GM18520 (cell line): ENCODE measurements around the gene ASPDH.

ENCODE experiments used
- ATAC-seq: cut with Tn5 transposase; IDR thresholded peaks from one replicate; pipeline ENCODE4 v1.9.1; 2021; ENCODE audit not compliant: unreplicated experiment

The ASPDH gene

DNA sequence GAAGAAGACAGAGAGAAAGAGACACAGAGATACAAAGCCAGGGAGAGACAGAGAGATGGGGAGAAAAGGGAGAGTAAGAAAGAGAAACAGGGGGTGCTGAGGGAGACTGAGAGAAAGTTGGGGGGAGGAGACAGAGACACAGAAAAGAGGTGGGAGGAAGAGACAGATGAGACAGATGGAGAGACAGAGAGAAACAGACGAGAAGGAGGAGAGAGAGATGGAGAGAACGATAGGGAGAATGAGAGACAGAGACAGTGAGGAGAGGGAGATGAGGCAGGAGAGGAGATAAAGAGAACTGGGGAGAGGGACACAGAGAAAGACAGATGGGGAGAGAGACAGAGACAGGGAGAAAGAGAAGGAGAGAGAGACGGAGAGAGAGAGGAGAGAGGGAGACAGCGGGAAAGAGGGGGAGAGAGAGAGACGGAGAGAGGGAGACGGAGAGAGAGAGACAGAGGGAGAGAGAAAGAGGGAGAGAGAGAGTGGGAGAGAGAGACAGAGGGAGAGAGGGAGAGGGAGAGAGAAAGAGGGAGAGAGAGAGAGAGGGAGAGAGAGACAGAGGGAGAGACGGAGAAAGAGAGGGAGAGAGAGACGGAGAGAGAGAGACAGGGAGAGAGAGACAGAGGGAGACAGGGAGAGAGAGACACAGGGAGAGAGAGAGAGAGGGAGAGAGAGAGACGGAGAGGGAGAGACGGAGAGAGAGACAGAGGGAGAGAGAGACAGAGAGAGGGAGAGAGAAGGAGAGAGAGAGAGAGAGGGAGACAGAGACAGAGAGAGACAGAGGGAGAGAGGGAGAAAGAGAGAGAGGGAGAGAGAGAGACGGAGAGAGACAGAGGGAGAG, 15.3 kb downstream of the ASPDH start:
- no peak for ATAC-seq

DNA sequence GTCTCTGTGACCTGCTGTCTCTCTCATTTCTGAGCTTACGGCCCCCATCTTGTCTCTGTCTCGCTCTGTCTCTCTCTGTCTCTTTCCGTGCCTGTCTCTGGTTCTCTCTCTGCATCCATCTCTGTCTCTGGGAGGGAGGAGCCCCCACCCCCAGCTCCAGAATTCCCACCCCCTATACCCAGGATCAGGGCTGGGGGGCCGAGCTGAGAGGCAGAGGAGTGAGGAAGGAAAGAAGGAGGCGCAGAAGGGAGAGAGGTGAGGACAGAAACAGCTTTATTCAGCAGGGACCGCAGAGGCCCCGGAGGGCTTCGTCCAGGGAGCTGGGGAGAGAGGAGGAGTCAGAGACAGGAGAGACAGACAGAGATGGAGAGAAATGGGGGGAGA, 16.7 kb downstream of the ASPDH start:
- ATAC-seq: no peak

DNA sequence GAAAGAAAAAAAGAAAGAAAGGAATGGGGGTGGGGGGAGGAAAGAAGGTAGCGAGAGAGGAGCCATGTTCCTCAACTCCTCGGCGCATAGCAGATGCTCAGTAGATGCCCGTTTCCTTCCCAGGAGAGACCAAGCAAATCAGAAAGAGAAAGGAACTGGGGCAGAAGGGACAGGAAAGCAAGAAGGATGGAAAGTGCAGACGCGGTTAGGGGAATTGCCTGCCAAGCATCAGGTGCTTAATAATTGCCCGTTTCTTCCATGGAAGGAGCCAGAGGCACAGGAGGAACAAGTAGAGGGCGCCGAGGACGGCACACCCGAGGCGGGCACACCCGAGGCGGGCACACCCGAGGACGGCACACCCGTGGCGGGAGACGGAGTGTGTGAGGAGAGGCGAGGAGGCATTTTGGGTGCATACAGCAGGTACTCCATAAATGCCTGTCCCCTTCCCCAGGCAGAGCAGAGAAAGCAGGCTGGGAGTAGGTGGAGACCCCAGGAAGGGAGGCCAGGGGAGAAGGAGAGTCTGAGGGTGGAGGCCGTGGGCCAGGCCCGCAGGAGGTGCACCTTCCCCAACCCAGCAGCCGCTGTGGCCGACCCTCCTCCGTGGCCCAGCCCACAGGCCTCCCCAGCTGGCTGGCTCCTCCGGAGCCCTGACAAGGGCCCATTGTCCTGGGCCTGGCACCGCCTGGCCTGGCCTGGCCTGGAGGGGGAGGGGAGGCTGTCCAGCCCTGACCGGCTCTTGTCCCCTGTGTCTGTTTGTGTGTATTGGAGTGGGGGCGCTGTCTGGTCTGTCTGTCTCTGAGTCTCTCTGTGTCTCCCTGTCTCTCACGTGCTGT, 17.3 kb downstream of the ASPDH start:
- no peak for ATAC-seq

DNA sequence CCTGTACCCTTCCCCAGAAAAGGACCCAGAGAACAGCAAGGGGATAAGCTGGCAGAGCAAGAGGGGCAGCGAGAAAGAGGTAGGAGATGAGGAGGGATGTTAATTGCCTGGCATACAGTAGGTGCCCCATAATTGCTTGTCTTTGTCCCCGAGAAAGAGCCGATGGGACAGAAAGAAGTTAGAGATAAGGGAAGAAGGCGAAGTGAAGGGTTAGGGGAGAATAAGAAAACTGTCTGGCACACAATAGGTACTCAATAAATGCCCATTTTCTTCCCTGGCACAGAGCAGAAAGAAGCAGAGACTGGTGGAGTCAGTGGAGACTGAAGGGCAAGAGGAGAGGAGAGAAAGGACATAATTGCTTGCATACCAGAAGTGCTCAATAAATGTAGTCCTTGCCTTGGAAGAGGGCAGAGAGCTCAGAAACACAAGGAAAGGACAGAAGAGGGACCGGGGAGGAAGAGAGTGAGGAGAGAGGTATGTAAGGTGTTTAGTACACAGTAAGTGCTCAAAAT, 18.6 kb downstream of the ASPDH start:
- ATAC-seq: no peak

DNA sequence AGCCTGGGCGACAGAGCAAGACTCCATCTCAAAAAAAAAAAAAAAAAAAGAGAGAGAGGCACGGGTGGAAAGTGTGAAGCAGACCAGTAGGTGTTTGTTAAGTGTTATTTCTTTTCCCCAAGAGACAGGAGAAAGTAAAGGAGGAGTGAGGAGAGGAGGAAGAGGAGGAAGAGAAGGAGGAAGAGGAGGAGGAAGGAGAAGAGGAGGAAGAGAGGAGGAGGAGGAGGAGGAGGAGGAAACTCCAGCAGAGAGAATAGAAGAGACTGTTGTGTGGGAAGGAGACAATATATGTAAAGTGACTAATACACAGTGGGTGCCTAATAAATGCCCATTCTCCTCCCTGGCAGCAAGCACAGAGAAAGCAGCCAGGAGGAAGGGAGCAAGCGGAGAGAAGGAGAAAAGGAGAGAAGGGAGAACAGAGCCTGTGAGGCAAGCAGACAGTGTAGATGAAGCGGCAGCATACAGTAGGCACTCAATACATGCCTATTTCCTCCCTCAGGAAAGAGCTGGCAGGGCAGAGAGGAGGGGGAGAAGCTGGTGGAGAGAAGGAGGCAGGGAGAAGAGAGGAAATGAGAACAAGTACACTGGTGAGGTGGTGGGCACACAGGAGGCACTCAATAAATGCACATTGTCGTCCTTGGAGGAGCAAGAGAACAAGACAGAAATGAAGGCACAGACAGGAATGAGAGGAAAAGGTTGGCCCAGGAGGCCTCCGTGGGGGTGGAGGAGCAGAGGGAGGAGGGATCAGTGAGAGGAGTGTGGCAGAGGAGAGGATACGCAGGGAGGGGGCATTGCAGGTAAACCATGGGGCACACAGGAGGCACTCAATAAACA, 19.3 kb downstream of the ASPDH start:
- ATAC-seq: no peak

DNA sequence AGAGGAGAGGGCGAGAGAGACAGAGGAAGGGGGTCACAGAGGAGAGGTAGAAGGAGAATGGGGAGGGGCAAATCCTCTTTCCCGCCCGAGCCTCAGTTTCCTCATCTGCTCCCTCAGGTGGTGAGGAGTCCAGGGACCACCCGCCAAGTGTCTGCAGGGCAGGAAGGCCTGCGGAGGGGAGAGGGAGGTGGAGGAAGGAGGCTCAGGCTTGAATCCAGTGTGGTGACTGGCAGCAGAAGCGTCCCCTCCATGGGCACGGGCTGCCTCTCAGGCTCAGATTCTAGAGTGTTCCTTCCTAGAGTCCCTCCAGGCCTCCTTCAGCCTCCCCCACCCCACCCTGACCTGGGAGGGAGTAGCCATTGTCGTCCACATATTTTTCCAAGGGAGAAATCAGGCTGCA, 20.5 kb downstream of the ASPDH start:
- ATAC-seq: no peak

DNA sequence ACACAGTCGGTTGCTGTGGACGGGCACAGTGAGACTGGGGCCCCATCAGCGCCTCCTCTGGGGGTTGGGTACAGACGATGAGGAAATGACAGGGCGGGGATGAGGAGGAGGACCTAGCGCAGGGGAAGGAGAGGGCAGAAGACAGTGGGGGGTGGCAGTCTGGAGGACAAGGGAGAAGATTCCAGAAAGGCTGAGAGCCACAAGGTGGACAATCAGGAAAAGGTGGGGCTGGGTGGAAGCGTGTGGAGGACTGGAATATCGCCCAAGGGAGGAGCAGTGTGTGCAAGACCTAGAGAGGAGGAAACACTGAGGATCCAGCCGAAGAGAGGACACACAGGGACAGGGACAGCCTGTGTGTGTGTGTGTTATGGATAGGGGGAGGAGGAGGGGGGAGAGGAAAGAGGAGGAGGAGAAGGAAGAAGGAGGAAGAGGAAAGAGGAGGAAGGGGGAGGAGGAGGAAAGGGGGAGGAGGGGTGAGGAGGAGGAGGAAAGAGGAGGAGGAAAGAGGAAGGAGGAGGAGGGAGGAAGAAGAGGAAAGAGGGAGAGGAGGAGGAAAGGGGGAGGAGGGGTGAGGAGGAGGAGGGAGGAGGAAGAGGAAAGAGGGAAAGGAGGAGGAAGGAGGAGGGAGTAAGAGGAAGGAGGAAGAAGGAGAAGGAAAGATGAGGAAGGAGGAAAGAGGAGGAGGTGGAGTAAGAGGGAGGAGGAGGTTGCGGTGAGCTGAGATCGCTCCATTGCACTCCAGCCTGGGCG, 21.2 kb downstream of the ASPDH start:
- no peak for ATAC-seq

DNA sequence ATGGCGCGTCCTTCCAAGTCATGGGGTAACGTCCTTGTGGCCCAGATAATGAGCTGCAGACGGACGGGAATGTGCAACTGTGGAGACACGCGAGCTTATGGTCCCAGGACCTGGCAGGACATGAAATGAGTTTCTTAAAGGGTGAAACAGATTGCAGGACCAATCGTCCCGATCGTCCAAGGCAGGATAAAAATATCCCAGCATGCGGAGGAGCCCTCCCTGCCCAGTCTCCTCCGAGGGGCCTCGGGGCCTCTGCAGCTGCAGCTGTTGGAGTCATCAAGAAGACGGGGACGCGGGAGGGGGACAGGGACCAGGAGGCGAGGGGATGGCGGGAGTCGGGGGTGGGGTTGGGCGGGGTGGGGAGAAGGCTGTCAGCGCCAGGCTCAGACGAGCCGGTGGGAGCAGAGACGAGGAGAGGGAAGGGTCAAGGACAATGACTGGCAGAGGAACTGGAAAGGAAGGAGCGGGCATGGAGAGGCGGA, 22.7 kb downstream of the ASPDH start:
- ATAC-seq: no peak

DNA sequence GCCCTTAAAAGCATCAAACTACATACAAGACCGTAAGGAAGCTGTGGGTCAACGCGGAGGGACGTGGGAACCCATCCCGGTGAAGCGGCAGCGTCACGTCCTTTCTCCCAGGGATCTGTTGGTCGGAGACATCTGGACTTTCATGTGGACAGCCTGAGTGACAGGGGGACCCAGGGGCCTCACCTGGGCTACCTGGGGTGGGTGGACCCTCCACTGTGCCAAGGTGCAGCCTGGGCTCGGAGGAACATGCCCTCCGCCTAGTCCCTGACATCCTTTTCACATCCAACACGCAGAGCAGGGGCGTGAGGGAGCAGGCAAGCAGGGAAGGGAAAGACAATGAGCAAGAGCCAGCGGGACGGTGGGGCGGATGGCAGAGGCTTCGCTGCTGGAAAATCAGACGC, 23.3 kb downstream of the ASPDH start:
- no peak for ATAC-seq

DNA sequence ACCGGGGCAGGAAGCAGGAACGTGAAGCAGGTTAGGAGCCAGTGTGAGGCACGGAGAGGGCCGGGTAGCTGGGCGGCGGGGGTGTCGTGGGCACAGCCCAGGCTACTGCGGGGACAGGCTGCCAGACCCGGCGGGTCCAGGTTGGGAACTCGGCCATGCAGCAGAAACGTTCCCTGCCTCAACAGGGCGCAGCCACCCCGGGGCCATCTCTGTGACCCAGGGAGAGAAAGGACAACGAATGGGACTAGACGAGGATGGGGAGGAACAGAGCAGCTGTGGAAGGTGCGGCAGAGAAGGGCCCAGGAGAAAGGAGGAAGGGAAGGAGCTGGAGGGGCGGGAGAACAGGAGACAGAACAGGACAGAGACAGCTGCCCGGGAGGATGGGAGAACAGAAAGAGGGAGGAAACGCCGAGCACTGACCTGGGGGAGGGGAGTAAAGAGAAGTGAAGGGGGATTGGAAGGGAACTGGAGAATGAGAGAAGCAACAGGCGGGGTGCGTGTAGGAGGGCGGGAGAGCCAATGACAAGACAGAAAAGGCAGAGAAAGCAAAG, 24.2 kb downstream of the ASPDH start:
- no peak for ATAC-seq

DNA sequence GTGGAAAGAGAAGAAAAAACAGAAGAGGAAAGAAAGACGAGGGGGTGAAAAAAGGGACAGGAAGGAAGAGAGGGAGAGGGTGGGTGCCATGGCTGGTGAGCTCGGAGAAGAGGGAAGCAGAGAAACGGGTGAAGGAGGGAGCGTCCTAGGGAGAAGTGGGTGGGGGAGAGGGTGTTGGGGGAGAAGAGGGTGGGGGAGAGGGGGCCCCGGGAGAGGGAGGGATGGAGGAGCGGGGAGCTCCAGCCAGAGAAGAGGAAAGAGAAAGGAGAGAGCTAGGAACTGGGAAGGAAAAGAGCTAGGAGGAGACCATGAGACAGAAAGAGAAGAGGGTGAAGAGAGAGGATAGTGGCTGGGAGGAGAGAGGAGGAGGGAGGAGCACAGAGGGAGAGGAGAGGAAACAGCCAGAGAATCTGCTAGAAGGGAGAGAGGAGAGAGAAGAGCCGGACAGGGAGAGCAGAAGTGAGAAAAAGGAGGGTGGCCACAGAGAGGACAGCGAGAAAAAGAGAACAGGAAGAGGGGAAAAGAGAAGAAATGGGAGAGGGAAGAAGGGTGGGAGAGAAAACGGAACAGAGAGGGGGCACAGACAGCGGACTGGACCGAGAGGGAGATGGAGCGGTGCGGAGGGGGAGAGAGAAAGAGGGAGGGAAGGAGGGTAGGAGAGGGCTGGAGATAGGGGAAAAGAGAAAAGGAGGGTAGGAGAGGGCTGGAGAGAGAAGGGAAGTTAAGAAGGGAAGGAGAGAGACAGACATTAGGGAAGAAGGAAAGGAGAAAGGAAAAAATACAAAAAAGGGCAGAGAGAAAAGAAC, 25.1 kb downstream of the ASPDH start:
- no peak for ATAC-seq

DNA sequence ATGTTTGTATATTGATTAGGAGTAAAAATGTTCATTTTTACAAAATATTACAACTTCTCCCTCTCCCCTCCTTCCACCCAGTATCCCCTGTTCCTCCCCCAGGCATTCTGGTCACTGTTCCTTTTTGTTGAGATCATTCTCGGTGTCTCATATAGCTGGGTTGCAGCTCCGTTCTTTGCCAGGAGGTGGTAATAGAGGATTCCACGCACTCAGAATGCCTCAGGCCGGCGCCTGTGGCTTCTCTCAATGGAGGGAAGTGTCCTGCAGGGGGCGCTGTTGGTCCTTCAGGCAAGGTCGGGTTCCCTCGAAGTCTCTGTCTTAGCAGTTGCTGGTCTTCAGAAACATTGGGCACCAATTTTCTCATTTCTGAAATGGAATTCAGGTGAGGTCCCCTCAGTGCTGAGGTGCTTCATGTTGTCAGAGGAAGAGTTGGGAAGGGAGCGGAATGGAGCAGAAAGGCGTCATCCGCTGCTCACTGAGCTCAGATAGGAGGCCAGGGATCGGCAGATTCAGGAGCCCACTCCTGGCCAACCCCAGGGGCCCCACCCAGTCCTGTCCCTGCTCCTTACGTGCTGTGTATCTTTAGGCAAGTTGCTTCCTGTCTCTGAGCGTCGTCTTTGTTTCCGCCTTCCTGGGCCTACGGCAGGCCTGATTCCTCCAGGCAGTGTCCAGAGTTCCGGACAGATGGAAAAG, 26.7 kb downstream of the ASPDH start:
- ATAC-seq: no peak

DNA sequence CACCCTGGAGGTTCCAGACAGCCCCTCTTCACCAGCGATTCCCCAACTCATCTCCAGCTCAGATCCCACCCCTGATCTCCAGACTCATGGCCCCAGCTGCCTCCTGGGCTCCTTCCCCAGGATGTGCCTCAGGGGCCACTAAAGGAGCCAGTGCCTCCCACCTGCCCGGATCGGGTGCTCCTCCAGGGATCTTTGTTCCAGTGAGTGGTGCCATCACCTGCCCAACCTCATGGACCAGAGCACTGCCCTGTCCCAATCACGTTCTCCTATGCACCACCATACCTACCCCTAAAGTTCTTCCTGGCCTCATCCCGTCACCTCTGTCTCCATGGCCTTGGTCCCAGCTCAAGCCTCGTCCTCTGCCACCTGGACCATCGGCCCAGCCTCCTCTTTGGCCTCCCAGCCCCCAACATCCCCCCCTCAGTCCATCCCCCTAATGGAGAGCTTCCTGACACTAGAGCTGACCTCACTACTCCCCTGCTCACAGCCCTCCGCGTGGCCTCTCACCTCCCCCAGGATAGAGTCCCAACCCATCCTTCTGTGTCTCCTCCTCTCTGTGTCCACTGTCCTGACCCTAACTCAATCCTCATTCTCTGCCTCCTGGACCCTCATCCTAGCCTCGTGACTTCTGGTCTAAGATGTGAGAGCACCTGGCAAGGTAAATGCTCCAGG, 28.3 kb downstream of the ASPDH start:
- ATAC-seq: no peak

DNA sequence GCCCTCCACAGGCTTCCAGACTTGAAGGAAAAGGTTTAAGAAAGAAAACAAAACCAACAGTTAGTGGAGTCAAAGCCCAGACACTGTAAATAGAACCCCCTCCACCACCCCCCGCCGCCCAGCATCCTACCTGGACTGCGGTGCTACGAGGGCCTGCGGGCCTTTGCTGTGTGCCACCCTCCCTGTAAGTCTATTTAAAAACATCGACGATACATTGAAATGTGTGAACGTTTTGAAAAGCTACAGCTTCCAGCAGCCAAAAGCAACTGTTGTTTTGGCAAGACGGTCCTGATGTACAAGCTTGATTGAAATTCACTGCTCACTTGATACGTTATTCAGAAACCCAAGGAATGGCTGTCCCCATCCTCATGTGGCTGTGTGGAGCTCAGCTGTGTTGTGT, 30.8 kb downstream of the ASPDH start:
- ATAC-seq: no peak

DNA sequence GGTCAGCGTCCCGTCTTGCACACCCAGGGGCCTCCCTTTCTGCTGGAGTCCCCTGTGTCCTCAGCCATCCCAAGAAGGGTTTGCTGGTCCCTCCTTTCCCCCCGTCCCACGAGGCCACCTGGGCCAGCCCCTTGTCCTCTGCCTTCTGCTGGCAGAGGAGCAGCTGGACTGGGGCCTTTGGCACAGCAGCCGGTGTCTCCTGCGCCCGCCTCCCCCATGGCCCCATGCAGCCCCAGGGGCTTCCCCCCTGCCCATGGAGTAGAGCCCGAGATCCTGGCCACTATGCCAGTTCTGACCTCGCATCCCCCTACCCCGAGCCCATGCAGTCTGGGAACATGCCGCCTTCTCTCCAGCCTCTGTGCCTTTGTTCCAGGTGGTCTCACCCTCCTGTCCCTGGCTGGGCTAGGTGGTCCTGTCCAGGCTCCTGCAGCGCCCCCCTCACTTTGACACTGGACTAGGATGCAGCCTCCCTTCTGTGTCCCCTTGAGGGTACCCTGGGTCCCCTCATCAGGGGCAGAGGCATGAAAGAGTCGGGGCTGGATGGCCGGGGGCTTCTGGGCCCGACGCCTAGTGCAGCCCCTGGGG, 31.4 kb downstream of the ASPDH start:
- no peak for ATAC-seq

DNA sequence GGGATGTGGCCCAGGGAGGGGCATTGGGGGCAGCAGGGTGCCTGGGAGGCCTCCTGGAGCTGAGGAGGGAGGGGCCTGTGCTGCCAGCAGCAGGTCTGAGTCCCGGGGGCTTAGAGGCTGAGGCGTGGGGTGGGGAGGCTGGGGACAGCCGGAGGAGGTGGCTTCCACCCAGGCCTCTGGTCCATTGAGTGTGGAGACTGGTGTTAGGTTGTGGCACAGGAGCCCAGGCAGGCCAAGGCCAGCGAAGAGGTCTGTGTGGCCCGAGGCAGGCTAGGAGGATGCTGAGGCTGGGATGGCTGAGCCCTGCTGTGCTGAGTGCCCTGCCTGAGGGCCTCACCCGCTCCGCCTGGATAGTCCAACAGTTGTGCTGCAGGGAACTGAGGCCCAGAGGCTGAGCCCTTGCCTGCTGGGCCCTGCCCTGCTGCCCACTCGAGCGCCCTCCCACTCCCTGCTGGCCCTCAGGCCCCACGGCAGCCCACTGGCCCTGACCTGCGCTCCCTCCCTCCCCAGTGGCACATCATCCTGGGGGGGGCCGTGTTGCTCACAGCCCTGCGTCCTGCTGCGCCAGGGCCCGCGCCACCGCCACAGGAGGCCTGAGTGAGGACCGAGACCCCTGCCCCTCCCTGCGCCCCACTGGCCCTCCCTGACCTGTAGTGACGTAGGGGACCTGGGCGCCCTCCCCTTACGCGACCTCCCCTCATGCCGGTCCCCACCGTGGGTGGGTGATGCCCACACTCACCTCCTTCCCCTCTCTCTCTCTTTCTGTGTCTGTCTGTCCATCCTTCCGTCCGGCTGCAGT, 32.2 kb downstream of the ASPDH start:
- no peak for ATAC-seq
